Vagina (tissue), 2 donors: ENCODE data around the gene BRICD5. TPM values are rescaled to one million over a fixed set of nuclear protein-coding genes. Genes with fewer than 3 reads are reported as not detected.

Source experiments
- DNase-seq, 2 donors: peaks; one replicate each; pipeline ENCODE4 v3.0.0-alpha.2; 2017; ENCODE audit errors: extremely low spot score in 2 of 2
- H3K27ac ChIP-seq: fragments of 200-600 bp; sonication (generic); one replicate; pipeline ENCODE4 v1.5.1; 2019
- H3K27me3 ChIP-seq: fragments of 200-600 bp; sonication (generic); one replicate; pipeline ENCODE4 v1.5.1; 2019
- H3K36me3 ChIP-seq, 2 donors: fragments of 200-600 bp; sonication (generic); one replicate each; pipeline ENCODE4 v1.5.1; 2017 to 2019
- H3K4me1 ChIP-seq: fragments of 200-600 bp; sonication (generic); one replicate; pipeline ENCODE4 v1.5.1; 2019
- H3K4me3 ChIP-seq, 2 donors: fragments of 200-600 bp; sonication (generic); 1 replicate in 1 of 2; 2 replicates in 1 of 2; pipeline ENCODE4 v1.5.1; 2016 to 2019
- H3K9me3 ChIP-seq: fragments of 200-600 bp; sonication (generic); one replicate; pipeline ENCODE4 v1.5.1; 2019
- POLR2A ChIP-seq, 2 donors: fragments of 450-650 bp; IDR thresholded peaks; one replicate each; pipeline ENCODE4 v1.6.1; 2017; ENCODE audit warnings: antibody characterized with exemption in 2 of 2, mild to moderate bottlenecking in 2 of 2, moderate library complexity in 2 of 2
- POLR2AphosphoS5 ChIP-seq, 2 donors: sonication (generic); formaldehyde crosslinking; IDR thresholded peaks; one replicate each; pipeline ENCODE4 v1.9.0; 2017; ENCODE audit warnings: antibody characterized with exemption in 2 of 2, mild to moderate bottlenecking in 2 of 2, low read depth in 1 of 2; ENCODE audit not compliant: insufficient read depth in 1 of 2
- intact Hi-C: fragments of 100-400 bp; cut with DNase I; formaldehyde crosslinking; loops from one replicate; pipeline ENCODE4 v1.15.1; 2023
- total RNA-seq: library from RNA; depleted of rRNA; stranded (reverse); fragments of >200 nt; gene quantifications from one replicate; pipeline ENCODE4 v1.2.3, GENCODE V29; 2016
- TF ChIP-seq, protein P1 (sequence below), 3 experiments: fragments of 450-650 bp in 2 of 3; fragments of 200-600 bp in 1 of 3; sonication (generic) in 1 of 3; IDR thresholded peaks; one replicate each; pipeline ENCODE4 v1.5.1; 2017 to 2019; ENCODE audit warnings: antibody characterized with exemption in 3 of 3, mild to moderate bottlenecking in 2 of 3, moderate library complexity in 2 of 3

BRICD5 gene
- total RNA-seq, 1 donor from 2014 or later, result 9.6 TPM

DNA sequence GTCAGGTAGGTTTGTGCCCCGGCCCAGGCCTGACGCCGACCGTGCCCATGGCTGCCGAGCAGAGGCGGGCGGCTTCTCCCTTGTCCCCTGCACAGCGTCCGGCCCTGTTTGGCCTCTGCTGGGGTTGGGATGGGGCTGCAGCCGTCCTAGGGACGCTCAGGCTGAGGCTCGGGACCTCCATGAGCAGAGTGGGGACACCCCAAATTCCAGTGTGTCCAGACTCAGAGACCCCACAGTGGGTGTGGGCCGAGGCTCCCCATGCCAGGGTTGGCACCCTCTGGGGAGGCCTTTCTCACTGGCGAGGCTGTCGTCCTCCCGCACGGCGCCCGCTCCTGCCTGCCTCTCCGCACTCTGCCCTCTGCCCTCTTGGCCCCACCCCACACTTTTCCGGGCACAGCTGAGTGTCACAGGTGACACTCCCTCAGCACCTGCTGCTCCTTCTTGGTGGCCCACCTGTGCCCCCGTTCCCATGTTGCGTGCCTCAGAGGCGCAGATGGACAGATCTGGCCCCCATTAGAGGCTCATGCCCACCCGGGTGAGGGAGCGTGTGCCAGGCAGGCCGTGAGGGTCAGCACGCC, 39.0 kb downstream of the BRICD5 start:
- DNase-seq, result no peak
- TF ChIP-seq POLR2AphosphoS5 (IDR thresholded peaks at IDR 0.05; ENCODE audit: insufficient read depth in 1 of 2, low read depth in 1 of 2) (no peak), POLR2A (IDR thresholded peaks at IDR 0.05) (no peak)
- TF ChIP-seq, protein P1, sequence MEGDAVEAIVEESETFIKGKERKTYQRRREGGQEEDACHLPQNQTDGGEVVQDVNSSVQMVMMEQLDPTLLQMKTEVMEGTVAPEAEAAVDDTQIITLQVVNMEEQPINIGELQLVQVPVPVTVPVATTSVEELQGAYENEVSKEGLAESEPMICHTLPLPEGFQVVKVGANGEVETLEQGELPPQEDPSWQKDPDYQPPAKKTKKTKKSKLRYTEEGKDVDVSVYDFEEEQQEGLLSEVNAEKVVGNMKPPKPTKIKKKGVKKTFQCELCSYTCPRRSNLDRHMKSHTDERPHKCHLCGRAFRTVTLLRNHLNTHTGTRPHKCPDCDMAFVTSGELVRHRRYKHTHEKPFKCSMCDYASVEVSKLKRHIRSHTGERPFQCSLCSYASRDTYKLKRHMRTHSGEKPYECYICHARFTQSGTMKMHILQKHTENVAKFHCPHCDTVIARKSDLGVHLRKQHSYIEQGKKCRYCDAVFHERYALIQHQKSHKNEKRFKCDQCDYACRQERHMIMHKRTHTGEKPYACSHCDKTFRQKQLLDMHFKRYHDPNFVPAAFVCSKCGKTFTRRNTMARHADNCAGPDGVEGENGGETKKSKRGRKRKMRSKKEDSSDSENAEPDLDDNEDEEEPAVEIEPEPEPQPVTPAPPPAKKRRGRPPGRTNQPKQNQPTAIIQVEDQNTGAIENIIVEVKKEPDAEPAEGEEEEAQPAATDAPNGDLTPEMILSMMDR (IDR thresholded peaks at IDR 0.05), result no peak
- Histone ChIP-seq H3K9me3 (no peaks in the 10 kb centered on the region), H3K4me3 (no peak overlapping the region), H3K4me1 (no peaks in the 10 kb centered on the region), H3K36me3 (peaks cover 0 to 78% of the 10 kb centered on the region in 2 donors), H3K27me3 (no peaks in the 10 kb centered on the region), H3K27ac (no peak overlapping the region)
- intact Hi-C loops, result no loop called here

GRCh38 chr16:2170587-2171435, 39.9 kb downstream of the BRICD5 start:
- Histone ChIP-seq H3K4me3 (peak overlapping the region; percentile 33 to 34), H3K27ac (peak overlapping the region; percentile 38)
- intact Hi-C loops, result no loop called here

DNA sequence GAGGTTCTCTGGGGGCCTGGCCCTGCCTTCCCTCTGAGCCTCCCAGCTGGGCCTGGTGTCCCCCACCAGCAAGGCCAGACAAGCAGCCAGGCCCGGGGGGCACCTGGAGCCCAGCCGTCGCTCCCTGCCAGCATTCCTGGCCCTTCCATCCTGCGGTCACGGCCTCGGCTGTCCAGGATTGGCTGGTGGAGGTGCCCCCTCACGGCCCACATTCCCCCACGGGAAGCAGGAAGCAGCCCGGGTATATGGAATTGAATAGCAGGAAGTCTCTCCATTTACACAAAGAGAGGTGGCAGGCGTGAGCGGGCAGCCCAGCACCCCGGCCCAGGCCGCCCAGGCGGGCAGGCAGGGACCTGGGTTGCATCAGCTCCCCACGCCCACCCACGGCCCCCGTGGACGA, 40.6 kb downstream of the BRICD5 start:
- no peaks in the 10 kb centered on the region for H3K9me3 ChIP-seq
- H3K27ac ChIP-seq, result peak overlapping the region; percentile 48
- intact Hi-C loops, result no loop called here
- peak overlapping the region; percentile 33 to 34 for H3K4me3 ChIP-seq
- H3K4me1 ChIP-seq, result no peaks in the 10 kb centered on the region
- peaks cover 0 to 74% of the 10 kb centered on the region in 2 donors for H3K36me3 ChIP-seq
- no peaks in the 10 kb centered on the region for H3K27me3 ChIP-seq
- no peak for DNase-seq
- no peak for TF ChIP-seq POLR2A (IDR thresholded peaks at IDR 0.05)
- peak; percentile 23 to 33 for TF ChIP-seq POLR2AphosphoS5 (IDR thresholded peaks at IDR 0.05; ENCODE audit: insufficient read depth in 1 of 2, low read depth in 1 of 2)
- TF ChIP-seq, protein P1 (IDR thresholded peaks at IDR 0.05), result no peak

More at GRCh38 chr16:2170587-2171435, 39.9 kb downstream of the BRICD5 start:
- TF ChIP-seq, protein P1 (IDR thresholded peaks at IDR 0.05), result no peak
- TF ChIP-seq POLR2A (IDR thresholded peaks at IDR 0.05) (no peak), POLR2AphosphoS5 (IDR thresholded peaks at IDR 0.05; ENCODE audit: insufficient read depth in 1 of 2, low read depth in 1 of 2) (no peak)
- Histone ChIP-seq H3K36me3 (peaks cover 0 to 79% of the 10 kb centered on the region in 2 donors), H3K4me1 (no peaks in the 10 kb centered on the region), H3K27me3 (no peaks in the 10 kb centered on the region), H3K9me3 (no peaks in the 10 kb centered on the region)
- no peak for DNase-seq

DNA sequence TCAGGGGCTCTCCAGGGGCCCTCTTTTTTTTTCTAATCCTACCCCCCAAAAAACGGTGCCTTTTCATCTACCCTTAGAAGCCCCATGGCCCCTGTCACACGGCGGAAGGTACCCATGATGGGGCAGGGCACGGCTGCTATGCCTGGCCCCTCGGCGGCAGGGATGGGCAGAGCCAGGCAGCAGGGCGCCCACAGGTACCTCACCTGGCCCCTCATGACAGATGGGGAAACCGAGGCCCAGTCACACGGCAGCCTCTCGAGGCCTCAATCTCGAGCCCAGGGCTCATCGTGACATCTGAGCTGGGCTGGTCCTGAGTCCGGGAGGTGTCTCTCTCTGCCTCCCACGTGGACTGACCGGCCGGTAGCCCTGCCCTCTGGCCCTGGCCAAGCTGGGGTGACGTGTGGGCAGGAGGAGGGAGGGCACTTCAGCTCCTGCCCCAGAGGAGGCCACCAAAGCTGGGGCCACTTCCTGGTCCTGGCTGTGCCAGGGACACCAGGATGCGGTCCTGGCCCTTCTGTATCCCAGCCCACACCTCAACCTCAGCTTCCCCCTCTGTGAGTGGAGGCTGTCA, 43.5 kb downstream of the BRICD5 start:
- no peaks in the 10 kb centered on the region for H3K27me3 ChIP-seq
- H3K9me3 ChIP-seq, result no peaks in the 10 kb centered on the region
- H3K36me3 ChIP-seq, result peaks cover 0 to 50% of the 10 kb centered on the region in 2 donors
- peaks cover 20% of the 10 kb centered on the region for H3K4me1 ChIP-seq
- intact Hi-C loops, result no loop called here
- H3K27ac ChIP-seq, result no peak overlapping the region
- TF ChIP-seq, protein P1 (IDR thresholded peaks at IDR 0.05), result no peak
- no peak for TF ChIP-seq POLR2AphosphoS5 (IDR thresholded peaks at IDR 0.05; ENCODE audit: insufficient read depth in 1 of 2, low read depth in 1 of 2)
- no peak for TF ChIP-seq POLR2A (IDR thresholded peaks at IDR 0.05)
- no peak for DNase-seq
- H3K4me3 ChIP-seq, result no peak overlapping the region
